GM18511 (cell line): ENCODE data around the gene MZT2B.
"Not testable (repeated sequence)": the region's sequence is repeated elsewhere in the genome, so short reads cannot be mapped to it uniquely, and the experiment has no call there.

Source experiments
- ATAC-seq: cut with Tn5 transposase; IDR thresholded peaks from one replicate; pipeline ENCODE4 v1.9.1; 2021; ENCODE audit warnings: mild to moderate bottlenecking, moderate library complexity; ENCODE audit not compliant: unreplicated experiment

MZT2B gene

GRCh38 chr2:130181880-130182682 lies at the start of gene MZT2B:
Gene MZT2B (plus strand): TSS chr2:130182262. CDS start chr2:130182283, 21 bp downstream.
- ATAC-seq, result peak; percentile 83

GRCh38 chr2:130135692-130136541 lies 46.1 kb upstream of the MZT2B start:
- ATAC-seq, result no peak

GRCh38 chr2:130136546-130136945 lies 45.5 kb upstream of the MZT2B start:
- ATAC-seq, result not testable (repeated sequence)

- not testable (repeated sequence) for ATAC-seq
These were observed 44.9 kb upstream of the MZT2B start for GRCh38 chr2:130137118-130137517.

GRCh38 chr2:130138326-130138725 lies 43.7 kb upstream of the MZT2B start:
- ATAC-seq, result not testable (repeated sequence)

- not testable (repeated sequence) for ATAC-seq
These were observed 43.2 kb upstream of the MZT2B start for GRCh38 chr2:130138841-130139251.

GRCh38 chr2:130139331-130140280 lies 42.5 kb upstream of the MZT2B start:
- not testable (repeated sequence) for ATAC-seq

- ATAC-seq, result not testable (repeated sequence)
These were observed 41.5 kb upstream of the MZT2B start for GRCh38 chr2:130140516-130140915.

- not testable (repeated sequence) for ATAC-seq
These were observed 41.1 kb upstream of the MZT2B start for GRCh38 chr2:130141002-130141401.

GRCh38 chr2:130141645-130142370 lies 40.3 kb upstream of the MZT2B start:
- not testable (repeated sequence) for ATAC-seq

- ATAC-seq, result not testable (repeated sequence)
These were observed 39.4 kb upstream of the MZT2B start for GRCh38 chr2:130142396-130143265.

GRCh38 chr2:130143266-130144039 lies 38.6 kb upstream of the MZT2B start:
- peak; percentile 40 for ATAC-seq

GRCh38 chr2:130145006-130145414 lies 37.1 kb upstream of the MZT2B start, which contains the start of gene CCDC74B:
Gene CCDC74B (minus strand): TSS chr2:130145112. CDS start chr2:130144996, 116 bp downstream.
- peak; percentile 93 for ATAC-seq

GRCh38 chr2:130148515-130148914 lies 33.5 kb upstream of the MZT2B start:
- ATAC-seq, result not testable (repeated sequence)

- ATAC-seq, result no peak
These were observed 31.6 kb upstream of the MZT2B start for GRCh38 chr2:130150181-130151144.

- not testable (repeated sequence) for ATAC-seq
These were observed 30.9 kb upstream of the MZT2B start for GRCh38 chr2:130151145-130151512.
